ENCODE data around the gene SHISAL1.

Gene SHISAL1

DNA sequence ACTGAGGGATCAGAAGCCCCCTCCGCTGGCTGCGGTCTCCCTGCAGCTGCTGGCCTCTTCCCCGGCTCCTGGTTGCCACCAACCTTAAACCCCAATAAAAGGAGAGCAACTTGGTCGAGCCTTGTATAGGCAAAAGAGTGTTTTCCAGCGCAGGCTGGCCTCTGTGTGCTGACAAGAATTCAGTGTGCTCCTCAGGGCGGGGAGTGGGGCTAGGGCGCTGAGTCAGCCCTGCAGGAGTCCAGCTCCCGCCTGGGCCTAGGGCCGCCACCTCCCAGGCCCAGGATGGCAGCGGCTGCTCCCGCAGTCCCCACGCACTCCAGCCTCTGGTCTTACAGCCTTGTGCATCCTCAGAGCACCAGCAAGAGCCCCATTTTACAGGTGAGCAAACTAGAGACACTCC, at the start of gene SHISAL1:
SHISAL1 (minus strand) TSS at position 186 of the 400 bp plus-strand sequence. CDS start 12,006 bp downstream, outside the sequence.
- no peak for DNase-seq

GRCh38 chr22:44361391-44362126, 48.8 kb upstream of the SHISAL1 start:
- DNase-seq, result no peak

- DNase-seq, result no peak
Observed at GRCh38 chr22:44360668-44361381, 48.1 kb upstream of the SHISAL1 start.

DNA sequence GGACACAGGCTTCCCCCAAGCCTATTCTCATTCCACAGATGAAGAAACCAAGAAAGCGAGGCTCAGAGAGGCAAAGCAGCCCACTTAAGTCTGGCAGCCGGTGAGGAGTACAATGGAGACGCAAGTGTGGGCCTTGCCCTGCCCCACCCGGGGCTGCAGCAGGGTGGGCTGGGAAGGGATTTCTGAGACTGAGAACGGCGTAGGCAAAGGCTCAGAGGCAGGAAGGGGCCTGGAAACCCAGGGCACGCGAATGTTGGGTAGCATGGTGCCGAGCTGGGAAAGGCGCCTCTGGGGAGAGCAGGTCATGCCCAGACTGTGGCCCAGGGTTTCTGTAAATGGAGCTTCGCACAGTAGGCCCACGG, 47.5 kb upstream of the SHISAL1 start:
- no peak for DNase-seq

DNA sequence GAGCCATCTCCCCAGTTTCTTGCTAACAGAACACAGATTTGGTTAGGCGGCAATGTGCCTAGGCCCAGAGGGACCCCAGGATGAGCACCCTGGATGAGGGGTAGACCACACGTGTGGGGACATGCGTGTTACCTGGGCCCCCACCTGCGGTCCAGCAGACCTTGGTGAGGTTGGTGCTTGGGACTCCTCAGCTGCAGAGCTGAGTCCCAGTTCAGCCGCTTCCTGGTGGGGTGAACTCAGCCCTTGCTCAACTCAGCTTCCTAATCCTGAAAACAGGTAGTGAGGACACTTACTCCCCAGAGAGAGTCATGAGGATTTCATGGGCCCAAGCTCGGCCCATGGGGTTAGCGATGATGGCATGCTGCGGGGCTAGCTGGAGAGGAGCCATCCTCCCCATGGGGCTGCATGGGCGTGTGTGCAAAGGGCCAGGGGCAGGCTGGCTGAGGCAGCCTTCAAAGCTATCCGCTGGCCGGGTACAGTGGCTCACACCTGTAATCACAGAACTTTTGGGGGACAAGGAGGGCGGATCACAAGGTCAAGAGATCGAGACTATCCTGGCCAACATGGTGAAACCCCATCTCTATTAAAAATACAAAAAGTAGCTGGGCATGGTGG, 46.9 kb upstream of the SHISAL1 start:
- DNase-seq, result no peak

DNA sequence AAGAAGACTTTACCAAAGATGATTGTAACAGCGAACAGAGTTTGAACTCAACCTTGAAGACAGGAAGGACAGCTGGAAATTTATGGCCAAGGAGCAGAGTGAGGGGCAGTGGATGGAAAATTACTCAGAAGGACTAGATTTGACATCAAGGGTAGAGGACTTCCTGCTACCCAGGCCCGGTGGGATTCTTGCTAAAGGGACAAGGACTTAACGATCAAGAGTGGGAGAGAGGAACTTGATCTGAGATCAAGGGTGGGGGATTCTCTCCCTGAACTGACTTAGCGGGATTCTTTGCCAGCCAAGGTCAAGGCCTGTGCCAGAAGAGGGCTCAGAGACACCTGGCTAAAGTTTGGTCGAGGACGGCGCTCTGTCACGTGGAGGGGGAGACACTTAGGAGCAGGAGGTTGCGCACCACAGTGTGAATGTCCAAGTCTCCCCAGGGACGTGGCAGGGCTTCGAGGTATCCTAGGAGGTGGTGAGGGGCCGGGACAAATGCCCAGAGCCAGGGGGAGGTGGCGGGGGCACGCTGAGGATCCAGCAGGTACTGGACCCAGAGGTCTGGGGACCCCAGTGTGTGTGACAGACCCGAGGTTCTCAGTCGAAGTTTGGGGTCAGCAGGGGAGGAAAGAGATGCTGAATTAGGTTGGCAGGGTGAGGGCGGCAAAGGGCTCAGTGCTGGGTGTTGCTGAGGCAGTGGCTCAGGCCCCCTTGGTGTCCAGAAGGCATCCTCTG, 46.1 kb upstream of the SHISAL1 start:
- no peak for DNase-seq

DNA sequence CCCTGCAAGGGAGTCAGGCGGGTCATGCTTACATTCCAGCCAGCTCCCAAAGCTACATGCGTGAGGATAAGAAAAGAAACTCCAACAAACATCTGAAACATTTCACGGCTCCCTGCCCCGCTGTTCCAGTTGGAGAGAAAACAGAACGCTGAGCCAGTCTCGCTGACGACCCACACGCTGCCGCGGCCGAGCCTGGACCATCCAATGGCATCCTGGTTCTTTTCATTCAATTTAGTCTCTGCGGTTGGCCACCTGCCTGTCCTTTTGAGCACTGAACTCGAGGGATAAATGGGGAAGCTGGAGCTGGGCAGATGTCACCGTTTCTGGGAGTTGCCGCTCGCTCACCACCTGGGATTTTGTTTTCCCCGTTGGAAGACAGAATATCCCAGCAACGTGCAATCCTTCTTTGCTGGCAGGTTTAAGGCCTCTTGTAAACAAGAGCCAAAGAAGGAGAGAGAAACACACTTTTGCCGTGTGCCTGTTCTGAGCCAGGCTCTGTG, 45.3 kb upstream of the SHISAL1 start:
- no peak for DNase-seq

- no peak for DNase-seq
Observed at GRCh38 chr22:44357296-44357965, 44.7 kb upstream of the SHISAL1 start.

DNA sequence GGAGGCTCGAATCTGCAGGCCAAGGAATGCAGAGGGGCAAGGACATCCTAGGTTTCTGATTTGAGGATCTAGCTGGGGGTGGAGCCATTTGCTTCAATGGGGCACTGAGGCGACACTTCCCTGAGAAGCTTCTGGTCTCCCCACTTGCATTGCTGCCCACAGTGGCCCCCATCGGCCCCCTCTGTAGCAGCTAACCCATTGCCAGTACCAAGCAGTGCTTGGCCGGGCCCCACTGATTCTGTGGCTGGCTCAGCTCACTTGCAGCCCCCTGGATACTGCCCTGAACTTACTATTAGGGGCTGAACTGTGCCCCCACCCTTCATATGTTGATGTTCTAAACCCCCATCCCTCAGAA, 42.9 kb upstream of the SHISAL1 start:
- DNase-seq, result no peak

DNA sequence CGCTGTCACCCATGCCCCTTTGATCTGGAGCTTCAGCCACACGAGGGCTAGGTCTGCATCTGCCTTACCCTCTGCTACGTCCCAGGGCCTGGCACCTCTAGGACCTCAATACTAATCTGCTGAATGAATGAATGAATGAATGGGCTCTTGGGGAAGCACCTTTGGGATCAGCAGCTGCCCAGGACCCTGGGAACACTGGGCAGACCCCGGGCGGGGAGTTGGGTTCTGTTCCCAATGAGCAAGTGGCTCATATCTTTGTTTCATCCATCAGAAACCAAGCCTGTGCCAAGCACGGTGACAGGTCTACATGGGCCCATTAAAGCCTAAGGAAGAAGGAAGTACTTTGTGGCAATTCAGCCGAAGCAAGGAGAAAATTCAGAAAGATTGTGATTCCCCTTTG, 41.5 kb upstream of the SHISAL1 start:
- DNase-seq, result no peak

DNA sequence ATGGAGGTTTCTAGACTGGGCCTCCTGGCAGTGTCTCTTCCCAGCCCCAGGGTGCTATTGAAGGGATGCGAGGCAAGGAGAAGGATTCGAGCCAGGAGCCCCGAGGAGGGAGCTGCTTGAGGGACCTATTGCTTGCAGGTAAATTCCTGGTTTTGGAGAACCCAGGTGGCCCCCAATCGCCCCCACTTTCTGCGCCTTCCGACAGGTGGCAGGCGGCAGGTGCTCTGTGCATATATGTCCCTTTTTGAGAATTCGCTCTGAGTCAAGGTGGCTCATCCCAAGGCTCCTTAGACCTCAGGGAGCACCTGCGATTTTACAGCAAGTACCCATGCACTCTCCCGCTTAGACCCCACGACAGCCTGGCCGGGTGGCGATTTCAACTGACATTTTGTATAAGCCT, 40.3 kb upstream of the SHISAL1 start:
- no peak for DNase-seq

- DNase-seq, result no peak
Observed at GRCh38 chr22:44352378-44353035, 39.8 kb upstream of the SHISAL1 start.

DNA sequence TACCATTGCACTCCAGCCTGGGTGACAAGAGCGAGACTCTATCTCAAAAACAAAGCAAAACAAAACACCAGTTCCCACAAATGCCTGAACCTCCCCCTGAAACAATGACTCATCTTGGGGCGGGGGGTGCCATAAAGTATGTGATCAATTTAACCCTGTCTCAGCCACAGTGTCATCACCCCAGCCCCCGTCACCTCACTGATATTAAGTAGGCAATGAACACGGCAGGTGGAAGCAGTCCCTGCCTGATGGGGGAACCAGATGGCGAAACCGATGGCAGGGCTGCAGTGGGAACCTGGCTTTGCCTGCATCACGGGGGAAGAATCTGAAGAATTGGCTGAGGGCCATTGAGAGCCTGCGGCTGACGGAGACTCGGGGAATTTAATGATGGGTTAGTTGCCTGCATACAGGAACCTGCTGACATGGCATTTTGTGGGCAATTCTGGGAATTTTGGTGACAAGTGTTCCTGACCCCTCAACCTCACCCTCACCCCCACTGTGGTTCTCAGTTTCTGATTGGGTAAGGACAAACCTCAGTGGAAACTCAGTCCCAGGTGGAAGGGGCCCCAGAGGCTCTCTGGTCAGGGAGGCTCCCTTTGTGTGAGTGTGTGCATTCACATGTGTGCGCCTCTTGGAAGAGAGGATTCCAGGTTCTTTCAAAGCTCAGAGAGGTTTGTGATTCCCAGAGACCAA, 39.1 kb upstream of the SHISAL1 start:
- no peak for DNase-seq

DNA sequence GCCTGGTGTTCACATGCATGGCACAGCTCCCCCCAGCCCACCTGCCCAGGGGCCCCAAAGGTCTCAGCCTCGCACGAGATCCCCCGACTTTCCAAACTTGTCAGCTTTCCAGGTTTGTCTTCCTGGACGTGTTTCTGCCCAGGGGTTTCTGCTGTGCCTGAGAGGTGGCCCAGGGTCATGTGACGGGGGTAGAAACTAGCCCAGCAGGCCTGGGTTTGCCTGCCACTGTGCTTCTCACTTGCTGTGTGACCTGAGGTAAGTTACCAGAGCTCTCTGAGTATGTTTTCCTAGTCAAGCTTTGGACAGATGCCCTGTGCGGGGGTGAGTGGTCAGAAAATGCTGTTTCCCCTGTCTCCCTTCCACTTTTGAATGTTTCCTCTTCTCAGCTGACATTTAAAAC, 38.3 kb upstream of the SHISAL1 start:
- no peak for DNase-seq

DNA sequence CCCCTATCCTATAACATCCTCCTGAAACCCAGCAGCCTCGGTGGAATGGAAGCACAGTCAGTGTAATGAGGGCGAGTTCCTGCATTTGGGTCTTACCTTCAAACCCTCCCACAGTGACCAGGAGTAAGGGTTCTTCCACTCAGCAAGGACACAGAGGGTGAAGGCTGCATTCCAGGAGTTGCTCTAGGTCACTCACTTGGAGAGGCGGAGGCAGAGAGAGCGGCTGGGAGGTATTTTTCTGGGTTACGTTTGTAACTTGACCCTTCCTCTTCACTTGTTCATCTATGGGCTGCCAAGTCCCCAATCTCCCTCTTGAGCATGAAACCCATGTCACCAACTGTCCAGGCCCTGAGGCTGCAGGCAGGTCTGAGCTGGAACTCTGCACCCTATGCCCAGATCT, 36.8 kb upstream of the SHISAL1 start:
- DNase-seq, result no peak

GRCh38 chr22:44348971-44349560, 36.3 kb upstream of the SHISAL1 start:
- DNase-seq, result no peak

DNA sequence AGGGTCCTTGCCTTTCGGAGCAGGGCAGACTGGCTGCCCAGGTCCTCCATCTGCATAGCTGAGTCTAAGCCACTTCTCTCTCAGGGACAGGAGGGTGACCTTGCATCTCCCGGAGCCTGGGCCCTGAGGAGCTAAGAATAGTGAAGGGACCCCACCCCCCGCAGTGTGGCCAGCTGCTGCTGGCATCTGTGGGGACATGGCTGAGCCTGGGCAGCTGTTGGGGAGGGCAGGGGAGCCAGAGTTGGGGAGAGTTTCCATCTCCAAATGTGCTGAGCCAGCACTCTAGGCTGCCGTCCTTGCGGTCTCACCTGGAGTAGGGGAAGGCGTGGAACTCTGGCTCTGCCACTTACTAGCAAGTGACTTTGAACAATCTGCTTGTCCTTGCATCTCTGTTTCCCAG, 34.8 kb upstream of the SHISAL1 start:
- no peak for DNase-seq

- no peak for DNase-seq
Observed at GRCh38 chr22:44347080-44347479, 34.3 kb upstream of the SHISAL1 start.

- no peak for DNase-seq
Observed at GRCh38 chr22:44345872-44346271, 33.1 kb upstream of the SHISAL1 start.

DNA sequence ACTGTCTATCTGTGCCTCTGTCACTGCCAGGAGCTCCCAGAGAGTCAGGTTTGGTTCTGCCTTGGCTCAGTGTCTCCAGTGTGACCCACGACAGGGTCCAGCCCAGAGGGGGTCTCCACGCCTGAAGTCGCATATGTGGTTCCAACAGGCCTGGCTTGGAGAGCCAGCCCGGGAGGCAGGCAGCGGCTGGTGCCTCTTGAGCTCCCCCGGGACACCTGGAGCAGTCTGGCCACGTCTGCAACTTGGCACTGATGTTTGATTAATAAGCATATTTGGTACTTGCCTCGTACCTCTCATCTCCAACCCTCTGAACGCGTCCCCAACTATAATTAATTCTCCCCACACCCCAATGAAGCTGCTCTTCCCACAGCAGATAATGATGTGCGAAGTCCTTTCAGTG, 31.7 kb upstream of the SHISAL1 start:
- DNase-seq, result no peak

DNA sequence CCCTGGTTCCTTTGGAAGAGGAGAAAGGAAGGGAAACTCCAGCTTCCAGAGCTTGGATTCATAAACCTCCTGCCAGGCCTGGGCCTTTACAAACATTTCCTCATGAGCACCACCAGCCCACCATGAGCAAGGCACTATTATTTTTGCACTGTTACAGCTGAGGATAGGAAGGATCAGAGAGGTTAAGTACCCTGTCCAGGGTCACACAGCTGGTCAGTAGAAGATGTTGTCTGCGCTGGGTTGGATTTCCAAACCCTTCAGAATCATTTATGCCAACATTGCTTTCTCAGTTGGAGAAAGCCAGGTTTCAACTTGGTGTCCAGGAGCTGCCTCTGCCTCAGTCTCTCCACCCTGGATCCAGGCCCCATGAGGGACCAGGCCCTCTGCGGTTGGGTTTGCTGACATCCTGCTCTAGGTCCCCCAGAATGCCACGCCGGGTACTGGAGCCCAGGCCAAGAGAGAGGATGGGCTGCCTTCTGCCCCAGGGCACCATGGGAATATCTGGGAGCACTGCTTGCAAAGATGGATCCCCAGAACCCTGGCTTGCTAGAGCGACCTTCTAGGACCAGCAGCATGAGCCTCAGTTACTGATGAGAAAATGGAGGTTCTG, 29.7 kb upstream of the SHISAL1 start:
- DNase-seq, result no peak
